ENCODE data around the gene FPGS. TPM values are rescaled to one million over a fixed set of nuclear protein-coding genes. Genes with fewer than 3 reads are reported as not detected.

The FPGS gene
- total RNA-seq, 1 experiment from 2014 or later = 81.7 TPM

DNA sequence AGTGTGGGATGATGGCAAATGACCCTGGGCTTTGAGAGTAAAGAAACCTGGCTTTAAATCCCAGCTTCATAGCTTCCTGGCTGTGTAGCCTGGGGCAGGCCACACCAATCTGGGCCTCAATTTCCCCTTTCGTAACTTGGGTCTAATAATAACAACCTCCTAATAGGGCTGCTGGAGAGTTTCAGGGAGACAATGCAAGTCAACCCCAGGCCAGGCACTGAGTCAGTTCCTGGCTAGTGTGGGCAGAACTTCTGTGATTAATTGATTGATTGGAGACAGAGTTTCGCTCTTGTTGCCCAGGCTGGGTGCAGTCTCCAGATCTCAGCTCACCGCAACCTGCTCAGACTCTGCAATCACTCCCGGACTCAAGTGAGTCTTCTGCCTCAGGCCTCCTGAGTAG, 20.9 kb upstream of the FPGS start (continued):
- no peak for TF ChIP-seq ARID4B (CRISPR knock-in tag; IDR thresholded peaks at IDR 0.05; ENCODE audit: borderline replicate concordance)

DNA sequence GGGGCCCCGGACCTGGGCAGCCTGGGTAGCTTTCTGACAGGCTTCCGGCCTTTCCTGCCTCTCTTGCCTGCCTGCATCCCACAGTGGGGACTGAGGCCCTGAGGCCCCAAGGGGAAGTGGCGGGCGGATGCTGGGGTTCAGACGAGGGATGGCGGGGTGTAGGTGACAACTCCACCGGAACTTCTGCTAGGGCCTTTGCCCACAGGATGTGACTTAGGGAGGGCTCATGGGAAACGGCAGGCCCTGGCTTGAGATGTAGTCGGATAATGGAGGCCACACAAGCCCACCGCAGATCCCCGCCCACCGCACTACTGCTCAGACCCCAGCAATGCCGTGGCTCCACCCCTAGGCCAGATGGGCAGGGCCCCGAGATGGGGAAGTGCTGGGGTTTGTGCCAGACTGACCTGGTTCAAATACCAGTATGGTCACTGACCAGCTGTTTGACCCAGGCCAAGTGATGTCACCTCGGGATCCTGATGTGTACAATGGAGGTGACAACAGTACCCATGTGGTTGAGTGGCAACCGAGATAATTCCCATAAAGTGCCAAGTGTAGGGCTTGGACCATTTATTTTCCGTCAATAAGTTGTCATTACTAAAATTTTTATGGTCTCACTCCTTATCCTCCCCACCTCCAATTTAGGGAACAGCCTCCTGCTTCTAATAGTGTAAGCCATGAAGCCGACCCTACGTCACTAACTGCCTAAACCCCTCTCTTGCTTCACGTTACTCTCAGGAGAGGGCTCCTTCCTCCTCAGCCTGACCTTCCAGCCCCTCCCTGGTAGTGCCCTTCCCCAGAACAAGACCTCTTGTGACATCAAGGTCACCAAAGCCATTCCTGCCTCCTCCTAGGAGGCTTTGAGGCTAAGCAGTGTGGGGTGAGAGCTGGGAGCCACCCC, 19.3 kb upstream of the FPGS start:
- TF ChIP-seq CDX4 (CRISPR knock-in tag; IDR thresholded peaks at IDR 0.05; ENCODE audit: borderline replicate concordance) (no peak), TP53 (CRISPR knock-in tag; IDR thresholded peaks at IDR 0.05) (no peak), MYBL2 (CRISPR knock-in tag; IDR thresholded peaks at IDR 0.05) (no peak), ARID4B (CRISPR knock-in tag; IDR thresholded peaks at IDR 0.05; ENCODE audit: borderline replicate concordance) (no peak), FOXJ3 (CRISPR knock-in tag; IDR thresholded peaks at IDR 0.05; ENCODE audit: borderline replicate concordance) (no peak), ZNF425 (CRISPR knock-in tag; conservative IDR thresholded peaks at IDR 0.05) (no peak), CREM (CRISPR knock-in tag; IDR thresholded peaks at IDR 0.05) (no peak), GABPB1 (CRISPR knock-in tag; IDR thresholded peaks at IDR 0.05) (no peak), JUN (CRISPR knock-in tag; IDR thresholded peaks at IDR 0.05) (no peak)
- TF ChIP-seq, protein P1, sequence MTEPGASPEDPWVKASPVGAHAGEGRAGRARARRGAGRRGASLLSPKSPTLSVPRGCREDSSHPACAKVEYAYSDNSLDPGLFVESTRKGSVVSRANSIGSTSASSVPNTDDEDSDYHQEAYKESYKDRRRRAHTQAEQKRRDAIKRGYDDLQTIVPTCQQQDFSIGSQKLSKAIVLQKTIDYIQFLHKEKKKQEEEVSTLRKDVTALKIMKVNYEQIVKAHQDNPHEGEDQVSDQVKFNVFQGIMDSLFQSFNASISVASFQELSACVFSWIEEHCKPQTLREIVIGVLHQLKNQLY (CRISPR knock-in tag; IDR thresholded peaks at IDR 0.05) = no peak
- TF ChIP-seq, protein P2, sequence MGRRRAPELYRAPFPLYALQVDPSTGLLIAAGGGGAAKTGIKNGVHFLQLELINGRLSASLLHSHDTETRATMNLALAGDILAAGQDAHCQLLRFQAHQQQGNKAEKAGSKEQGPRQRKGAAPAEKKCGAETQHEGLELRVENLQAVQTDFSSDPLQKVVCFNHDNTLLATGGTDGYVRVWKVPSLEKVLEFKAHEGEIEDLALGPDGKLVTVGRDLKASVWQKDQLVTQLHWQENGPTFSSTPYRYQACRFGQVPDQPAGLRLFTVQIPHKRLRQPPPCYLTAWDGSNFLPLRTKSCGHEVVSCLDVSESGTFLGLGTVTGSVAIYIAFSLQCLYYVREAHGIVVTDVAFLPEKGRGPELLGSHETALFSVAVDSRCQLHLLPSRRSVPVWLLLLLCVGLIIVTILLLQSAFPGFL (CRISPR knock-in tag; IDR thresholded peaks at IDR 0.05; ENCODE audit: borderline replicate concordance) = no peak
- Mint-ChIP-seq H3K36me3 (peaks cover 18% of the 10 kb centered on the region), H3K27ac (no peak overlapping the region; the same call in 1 of the 2 replicates), H3K9me3 (no peaks in the 10 kb centered on the region), H3K27me3 (ENCODE audit: low read depth) (no peaks in the 10 kb centered on the region), H3K4me1 (peaks cover 28% of the 10 kb centered on the region), H3K4me3 (no peak overlapping the region)
- ChIA-PET CTCF (interaction anchor here (0.7 to 2.9 kb wide), 8 partner anchors 12 to 86 kb away, joined by 3 to 38 read pairs (median 10); partner anchors contain the start of genes ENG and TOR2A), POLR2A (interaction anchor here (0.9 kb wide), 1 partner anchor 11 kb away, joined by 3 read pairs; no protein-coding TSS in a partner anchor)
- ATAC-seq = peak; percentile 3; the same call in 1 of the 2 replicates
- peak; percentile 51 for DNase-seq (ENCODE audit: low spot score)

All from WTC11 (cell line).